Breast epithelium (tissue), 4 donors: ENCODE measurements around the gene SEMA6C. TPM values are rescaled to one million over a fixed set of nuclear protein-coding genes. Genes with fewer than 3 reads are reported as not detected.
A peak's percentile ranks its signal among the peaks of the same experiment; 100 is the strongest.

ENCODE experiments used
- DNase-seq, 2 donors: peaks; one replicate each; pipeline ENCODE4 v3.0.0-alpha.2; 2019; ENCODE audit warnings: low spot score in 2 of 2
- H3K27ac ChIP-seq, 2 donors: fragments of 200-600 bp; sonication (generic) in 1 of 2; one replicate each; pipeline ENCODE4 v1.5.1; 2016 to 2019; ENCODE audit warnings: mild to moderate bottlenecking in 1 of 2
- H3K27me3 ChIP-seq, 2 donors: fragments of 200-600 bp; sonication (generic) in 1 of 2; one replicate each; pipeline versions ENCODE4 v1.5.1 to v1.6.0; 2017 to 2019; ENCODE audit warnings: control low read depth in 1 of 2, mild to moderate bottlenecking in 1 of 2
- H3K36me3 ChIP-seq: fragments of 200-600 bp; one replicate; pipeline ENCODE4 v1.5.1; 2019
- H3K4me1 ChIP-seq, 2 donors: fragments of 200-600 bp; sonication (generic); one replicate each; pipeline ENCODE4 v1.5.1; 2016 to 2019; ENCODE audit warnings: control low read depth in 1 of 2
- H3K4me3 ChIP-seq, 3 donors: fragments of 200-600 bp; sonication (generic); 1 replicate in 2 of 3; 2 replicates in 1 of 3; pipeline ENCODE4 v1.5.1; 2016 to 2019; ENCODE audit warnings: mild to moderate bottlenecking in 3 of 3, moderate library complexity in 2 of 3
- H3K9me3 ChIP-seq, 2 donors: fragments of 200-600 bp; sonication (generic) in 1 of 2; one replicate each; pipeline ENCODE4 v1.5.1; 2016 to 2019; ENCODE audit warnings: control low read depth in 1 of 2
- CTCF ChIP-seq, 3 donors: fragments of 450-650 bp; IDR thresholded peaks; one replicate each; pipeline ENCODE4 v1.5.1; 2016 to 2017; ENCODE audit warnings: antibody characterized with exemption in 3 of 3, mild to moderate bottlenecking in 3 of 3, moderate library complexity in 3 of 3
- POLR2A ChIP-seq: fragments of 450-650 bp; IDR thresholded peaks from one replicate; pipeline ENCODE4 v1.6.1; 2016; ENCODE audit warnings: antibody characterized with exemption, mild to moderate bottlenecking, moderate library complexity
- POLR2AphosphoS5 ChIP-seq, 3 donors: sonication (generic); formaldehyde crosslinking; IDR thresholded peaks; one replicate each; pipeline ENCODE4 v1.6.1; 2017; ENCODE audit warnings: antibody characterized with exemption in 3 of 3
- intact Hi-C: fragments of 100-400 bp; cut with DNase I; formaldehyde crosslinking; loops from one replicate; pipeline ENCODE4 v1.15.1; 2023; ENCODE audit warnings: low total_unique reads
- total RNA-seq, 3 donors: library from RNA; depleted of rRNA; stranded (reverse); fragments of >200 nt; gene quantifications; one replicate each; pipeline ENCODE4 v1.1.0, GENCODE V29; 2016

SEMA6C gene
- total RNA-seq, 3 donors from 2014 or later, result 2.9 to 6.4 (median 5.2) TPM

- H3K36me3 ChIP-seq, result no peaks in the 10 kb centered on the region
Measured at GRCh38 chr1:151158326-151158725, 11.9 kb upstream of the SEMA6C start.

DNA sequence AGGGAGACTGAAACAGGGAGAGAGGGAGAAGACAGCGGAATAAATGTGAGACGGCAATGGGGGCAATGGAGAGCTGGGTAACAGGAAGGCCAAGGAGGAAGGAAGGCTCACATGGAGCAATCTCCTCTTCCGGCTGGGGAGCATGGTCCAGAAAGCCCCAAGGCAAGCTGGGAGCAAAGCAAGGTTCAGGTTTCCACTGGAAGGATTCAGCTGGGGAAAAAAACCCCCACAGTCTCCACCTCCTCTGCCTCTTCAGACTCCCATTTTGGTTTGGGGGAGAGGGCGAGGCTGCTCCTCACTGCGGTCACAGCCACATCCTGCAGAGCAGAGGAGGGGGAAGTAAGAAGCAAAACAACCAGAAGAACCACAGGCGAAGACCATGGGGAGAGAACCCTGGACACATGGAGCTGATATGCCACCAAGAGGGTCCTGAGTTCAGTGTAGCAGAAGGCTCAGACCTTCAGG lies 10.7 kb upstream of the SEMA6C start:
- Histone ChIP-seq H3K9me3 (no peaks in the 10 kb centered on the region), H3K27me3 (no peaks in the 10 kb centered on the region), H3K27ac (no peak overlapping the region), H3K4me1 (no peaks in the 10 kb centered on the region), H3K36me3 (no peaks in the 10 kb centered on the region), H3K4me3 (peak overlapping the region; percentile 21 to 43 (median 35))
- TF ChIP-seq CTCF (IDR thresholded peaks at IDR 0.05), result no peak
- TF ChIP-seq POLR2AphosphoS5 (IDR thresholded peaks at IDR 0.05), result no peak
- no peak for TF ChIP-seq POLR2A
- intact Hi-C loops, result no loop called here
- no peak for DNase-seq

More at GRCh38 chr1:151158326-151158725, 11.9 kb upstream of the SEMA6C start:
- H3K4me1 ChIP-seq, result no peaks in the 10 kb centered on the region
- H3K27ac ChIP-seq, result no peak overlapping the region
- no peak overlapping the region for H3K4me3 ChIP-seq
- intact Hi-C loops, result no loop called here
- TF ChIP-seq POLR2A, result no peak
- TF ChIP-seq CTCF (IDR thresholded peaks at IDR 0.05), result no peak
- TF ChIP-seq POLR2AphosphoS5 (IDR thresholded peaks at IDR 0.05), result no peak
- H3K9me3 ChIP-seq, result no peaks in the 10 kb centered on the region
- H3K27me3 ChIP-seq, result no peaks in the 10 kb centered on the region
- no peak for DNase-seq

- no peaks in the 10 kb centered on the region for H3K4me1 ChIP-seq
- H3K4me3 ChIP-seq, result peak within 1 kb of the TSS; percentile 21 to 43 (median 35)
- H3K27me3 ChIP-seq, result no peaks in the 10 kb centered on the region
- no peak within 1 kb of the TSS for H3K27ac ChIP-seq
- intact Hi-C loops, result no loop called here
- no peaks in the 10 kb centered on the region for H3K36me3 ChIP-seq
- DNase-seq, result no peak
- no peaks in the 10 kb centered on the region for H3K9me3 ChIP-seq
- TF ChIP-seq POLR2A, result no peak
- TF ChIP-seq CTCF (IDR thresholded peaks at IDR 0.05), result no peak
- TF ChIP-seq POLR2AphosphoS5 (IDR thresholded peaks at IDR 0.05), result no peak
Measured at GRCh38 chr1:151156515-151156819, 10.0 kb upstream of the SEMA6C start, which contains the start of gene TNFAIP8L2. Gene TNFAIP8L2, plus strand, starts transcription at chr1:151156649. Its CDS starts 2,049 bp downstream, at chr1:151158698.

- H3K4me1 ChIP-seq, result peaks cover 0 to 5% of the 10 kb centered on the region in 2 donors
- no peaks in the 10 kb centered on the region for H3K27me3 ChIP-seq
- intact Hi-C loops, result no loop called here
- no peak for DNase-seq
- H3K36me3 ChIP-seq, result no peaks in the 10 kb centered on the region
- peak overlapping the region; percentile 81 to 84 for H3K27ac ChIP-seq
- no peak overlapping the region for H3K4me3 ChIP-seq
- TF ChIP-seq POLR2A, result no peak
- TF ChIP-seq POLR2AphosphoS5 (IDR thresholded peaks at IDR 0.05), result no peak
- no peak for TF ChIP-seq CTCF (IDR thresholded peaks at IDR 0.05)
- no peaks in the 10 kb centered on the region for H3K9me3 ChIP-seq
Measured at GRCh38 chr1:151147665-151148064, 1.2 kb upstream of the SEMA6C start.

- no peak for DNase-seq
- no peaks in the 10 kb centered on the region for H3K9me3 ChIP-seq
- TF ChIP-seq POLR2A (no peak), CTCF (IDR thresholded peaks at IDR 0.05) (no peak), POLR2AphosphoS5 (IDR thresholded peaks at IDR 0.05) (no peak)
- H3K27me3 ChIP-seq, result no peaks in the 10 kb centered on the region
- intact Hi-C loops, result no loop called here
- H3K36me3 ChIP-seq, result no peaks in the 10 kb centered on the region
- peaks cover 0 to 5% of the 10 kb centered on the region in 2 donors for H3K4me1 ChIP-seq
- peak overlapping the region; percentile 77 to 91 (median 83) for H3K4me3 ChIP-seq
- H3K27ac ChIP-seq, result peak overlapping the region; percentile 81 to 84
Measured at GRCh38 chr1:151147132-151147503, 687 bp upstream of the SEMA6C start.
